Stimulated activated CD8-positive, alpha-beta memory T cell treated with anti-CD3 and anti-CD28 coated beads, Interleukin-15, amount 100 ng/mL, for 48 hours (primary cell): Measurements from ENCODE around the gene DHX57.

Source experiments
- DNase-seq, 2 donors: peaks; one replicate each; pipeline ENCODE4 v3.0.0-alpha.2; 2020; ENCODE audit warnings: low read depth in 2 of 2

Gene DHX57

DNA sequence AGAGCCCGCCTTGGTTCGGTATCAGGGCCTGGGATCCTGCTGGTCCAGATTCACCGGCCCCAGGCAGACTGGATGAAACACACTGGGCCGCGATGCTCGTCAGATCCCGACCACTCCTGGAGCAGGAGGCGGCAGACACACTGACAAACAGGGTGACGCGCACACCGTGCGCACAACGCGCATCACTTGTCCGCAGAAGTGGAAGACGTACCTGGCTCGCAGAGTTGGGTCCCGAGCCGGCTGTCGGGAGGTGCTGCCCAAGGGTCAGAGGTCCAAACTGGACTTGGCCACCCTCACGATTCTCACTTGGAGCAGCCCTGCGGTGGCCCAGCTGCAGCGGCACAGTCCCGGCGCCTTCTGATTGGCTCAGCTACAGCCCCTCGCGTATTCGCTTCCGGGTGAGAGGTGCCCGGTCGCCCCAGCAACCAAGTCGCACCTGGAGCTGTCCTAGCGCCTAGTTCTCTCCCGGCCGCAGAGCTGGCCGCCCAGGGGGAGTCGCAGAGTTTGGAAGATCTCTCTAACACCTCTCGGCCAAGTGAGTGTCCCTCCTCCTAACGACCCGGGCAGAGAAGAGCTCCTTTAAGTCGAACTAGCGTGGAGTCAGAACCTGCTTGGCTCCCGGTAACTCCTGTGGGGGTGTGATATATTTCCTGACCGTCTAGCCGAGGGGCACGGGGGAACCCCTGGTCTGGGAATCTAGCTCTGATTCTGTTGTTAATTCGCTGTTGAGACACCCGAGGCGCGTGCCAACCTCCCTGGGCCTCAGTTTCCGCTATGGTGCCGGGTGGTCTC lies at the start of gene DHX57, which contains the start of gene MORN2:
DHX57 (minus strand) TSS at position 359 of the 792 bp plus-strand sequence. CDS start 7,529 bp downstream, outside the sequence.
MORN2 (plus strand) TSS at position 401 of the 792 bp plus-strand sequence.
- peak; percentile 73 to 74 for DNase-seq

DNA sequence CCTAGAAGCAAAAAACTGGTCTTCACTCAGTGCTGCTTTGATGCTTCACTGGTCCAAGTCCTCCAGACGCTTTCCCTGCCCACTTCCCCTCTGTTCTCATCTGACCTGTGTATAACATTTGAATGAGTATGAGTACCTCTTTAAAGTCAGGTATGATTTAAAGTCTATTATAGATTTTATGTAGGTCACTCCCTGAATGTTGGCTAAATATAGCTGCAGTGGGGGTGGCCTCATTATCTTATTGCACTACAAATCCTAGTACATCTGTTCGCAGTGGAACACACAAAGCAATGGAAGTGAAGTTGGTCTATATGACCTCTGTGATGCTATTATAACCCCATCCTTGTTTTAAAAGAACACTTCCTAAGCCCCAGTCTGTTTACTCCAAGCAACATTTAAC lies 47.2 kb upstream of the DHX57 start:
- DNase-seq = no peak

GRCh38 chr2:38922389-38922788 lies 46.7 kb upstream of the DHX57 start:
- no peak for DNase-seq

DNA sequence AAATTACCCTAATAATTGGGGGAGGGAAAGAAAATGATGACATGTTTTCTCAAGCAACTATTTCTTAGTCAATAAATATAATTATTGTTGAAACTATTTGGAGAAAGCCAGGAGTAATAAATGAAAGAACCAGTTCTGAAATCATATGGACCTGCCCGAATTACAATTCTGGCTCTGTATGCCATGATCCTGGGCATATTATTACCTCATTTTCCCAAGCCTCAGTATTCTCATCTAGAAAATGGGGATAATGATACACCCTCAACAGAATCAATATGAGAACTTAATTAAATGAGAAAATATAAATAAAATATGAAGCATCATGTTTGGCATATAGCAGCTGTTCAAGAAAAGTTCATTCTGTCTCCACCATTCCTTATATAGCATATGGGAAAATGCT lies 36.9 kb upstream of the DHX57 start:
- no peak for DNase-seq

- DNase-seq = no peak
These were observed 35.5 kb upstream of the DHX57 start for GRCh38 chr2:38911191-38911590.

DNA sequence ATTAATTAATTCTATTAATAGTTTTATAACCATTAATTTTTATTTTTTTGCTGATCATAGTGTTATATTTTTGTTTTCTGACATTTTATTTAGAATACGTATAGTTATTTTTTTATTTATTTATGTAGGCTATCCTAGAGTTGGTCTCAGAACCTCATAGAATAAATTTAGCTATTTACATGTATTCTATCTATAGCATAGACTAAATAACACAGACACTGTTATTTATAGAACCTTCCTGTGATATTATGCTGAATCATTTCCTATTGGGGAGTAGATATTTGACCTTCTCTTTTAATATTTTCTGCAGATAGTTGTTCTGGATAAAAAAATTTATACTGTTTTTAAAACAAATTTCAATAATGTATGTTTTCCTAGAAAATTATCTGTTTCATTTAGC lies 34.1 kb upstream of the DHX57 start:
- no peak for DNase-seq

- no peak for DNase-seq
These were observed 32.2 kb upstream of the DHX57 start for GRCh38 chr2:38907743-38908562.

DNA sequence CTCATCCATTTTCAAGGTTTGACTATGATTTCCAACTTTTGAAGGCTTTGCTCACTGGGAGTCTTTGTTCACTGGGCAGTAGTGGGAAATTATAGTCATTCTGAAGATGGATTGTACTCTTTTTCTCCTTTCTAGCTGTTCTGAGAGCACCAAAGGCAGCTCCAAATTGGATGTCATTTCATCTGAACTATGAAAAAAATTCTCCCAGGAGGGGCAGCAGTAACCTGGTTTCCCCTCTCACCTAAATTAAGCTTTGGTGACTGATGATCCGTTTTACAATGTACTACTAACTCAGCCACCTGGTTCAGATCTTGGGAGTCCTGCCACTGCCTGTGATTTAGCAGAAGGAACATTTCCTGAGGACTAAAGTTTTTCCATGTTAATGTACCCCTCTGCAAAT lies 31.5 kb upstream of the DHX57 start:
- no peak for DNase-seq

DNA sequence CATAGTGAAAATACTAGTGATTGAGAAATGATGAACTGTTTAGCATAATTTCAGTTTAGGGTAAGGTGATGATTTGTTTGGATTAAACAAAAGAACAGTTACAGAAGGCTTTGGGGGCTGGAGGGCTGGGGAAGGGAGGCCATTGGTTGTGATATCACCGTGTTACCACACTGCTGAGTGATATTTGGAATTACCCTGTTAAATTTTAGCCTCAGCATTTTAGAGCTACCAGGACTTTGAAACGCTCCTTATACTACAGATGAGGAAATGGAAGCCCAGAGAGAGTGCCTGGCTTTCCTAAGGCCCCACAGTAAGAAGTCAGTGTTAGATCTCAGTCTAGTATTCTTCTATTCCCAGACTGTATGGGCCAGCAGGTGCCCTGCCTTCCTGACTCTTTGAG lies 29.5 kb upstream of the DHX57 start:
- no peak for DNase-seq

DNA sequence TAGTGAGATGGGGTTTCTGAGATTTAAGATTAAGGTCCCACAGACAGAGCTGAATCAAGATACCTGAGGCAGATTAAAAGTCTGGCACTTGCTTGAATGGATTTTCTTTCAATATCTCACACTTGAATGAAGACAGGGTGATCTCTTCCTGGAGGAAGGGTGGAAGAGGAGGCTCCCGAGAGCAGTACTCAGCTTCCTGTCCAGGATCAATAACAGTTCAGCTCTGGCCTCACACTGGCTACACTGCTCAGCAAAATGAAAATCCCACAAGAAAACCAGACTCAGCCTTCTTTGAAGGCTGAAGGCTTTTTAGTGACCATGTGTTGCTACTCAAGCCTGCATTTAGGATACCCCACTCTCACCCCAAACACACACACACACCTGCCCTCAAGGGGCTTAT lies 25.0 kb upstream of the DHX57 start:
- DNase-seq = no peak

GRCh38 chr2:38898256-38898655 lies 22.5 kb upstream of the DHX57 start:
- DNase-seq = no peak

- DNase-seq = no peak
These were observed 17.1 kb upstream of the DHX57 start for GRCh38 chr2:38892819-38893218.

- no peak for DNase-seq
These were observed 13.8 kb upstream of the DHX57 start, which contains the start of gene ARHGEF33 for GRCh38 chr2:38889575-38889974. Gene ARHGEF33 (plus strand): TSS chr2:38889875. CDS start chr2:38919448, 29,573 bp downstream.

DNA sequence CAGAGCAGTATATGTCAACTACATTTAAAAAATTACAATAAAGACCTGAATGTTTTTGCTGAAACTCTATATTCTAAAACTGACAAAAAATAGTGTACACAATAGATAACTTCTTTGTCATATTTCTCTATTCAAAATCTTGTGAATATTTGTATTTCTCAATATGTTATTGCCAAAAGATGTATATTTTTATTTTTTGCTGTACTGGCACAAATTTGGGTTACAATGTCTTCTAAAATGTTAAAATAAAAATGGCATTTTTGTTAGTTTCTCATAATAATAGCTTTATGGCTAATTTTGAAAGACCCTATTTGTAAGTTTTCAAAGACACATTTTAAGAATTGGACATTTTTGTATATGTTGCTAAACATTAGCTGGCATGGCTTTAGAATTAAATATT lies 13.3 kb upstream of the DHX57 start:
- no peak for DNase-seq

- no peak for DNase-seq
These were observed 12.3 kb upstream of the DHX57 start for GRCh38 chr2:38887902-38888554.

- no peak for DNase-seq
These were observed 11.6 kb upstream of the DHX57 start for GRCh38 chr2:38887347-38887746.

- no peak for DNase-seq
These were observed 10.3 kb upstream of the DHX57 start for GRCh38 chr2:38886063-38886462.

DNA sequence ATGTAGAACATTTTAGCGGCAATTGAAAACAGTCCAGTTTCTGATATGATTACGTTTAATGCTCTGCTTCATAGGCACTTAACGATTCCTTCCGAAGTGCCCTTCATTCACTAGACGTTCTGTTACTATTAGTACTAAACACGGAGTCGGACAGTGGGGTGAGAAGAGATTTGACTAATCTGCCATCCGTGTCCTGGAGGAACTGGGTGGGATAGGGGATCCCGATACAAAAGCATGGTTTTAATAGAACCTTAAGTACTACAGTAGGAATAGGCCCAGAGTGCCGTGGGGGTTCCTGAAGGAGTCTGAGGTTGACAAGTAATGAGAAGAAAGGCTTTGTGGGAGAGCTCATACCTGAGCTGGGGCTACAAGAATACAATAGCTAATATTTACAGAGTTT lies 673 bp upstream of the DHX57 start:
- no peak for DNase-seq

GRCh38 chr2:38875227-38875575 lies 533 bp downstream of the DHX57 start:
- no peak for DNase-seq

DNA sequence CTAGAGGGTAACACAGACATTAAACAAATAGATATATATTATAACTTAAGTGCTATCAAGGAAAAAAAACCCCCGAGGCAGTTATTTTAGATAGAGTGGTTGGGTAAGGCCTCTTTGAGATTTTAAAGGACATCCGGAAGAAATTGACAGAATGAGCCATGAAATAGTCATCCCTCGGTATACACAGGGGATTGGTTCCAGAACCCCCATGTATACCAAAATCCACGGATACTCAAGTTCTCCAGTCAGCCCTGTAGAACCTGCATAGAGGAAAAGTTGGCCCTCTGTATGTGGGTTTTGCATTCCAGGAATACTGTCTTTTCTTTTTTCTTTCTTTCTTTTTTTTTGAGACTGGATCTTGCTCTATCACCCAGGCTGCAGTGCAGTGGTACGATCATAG lies 2.0 kb downstream of the DHX57 start:
- DNase-seq = no peak

- no peak for DNase-seq
These were observed 4.3 kb downstream of the DHX57 start for GRCh38 chr2:38871432-38871831.

DNA sequence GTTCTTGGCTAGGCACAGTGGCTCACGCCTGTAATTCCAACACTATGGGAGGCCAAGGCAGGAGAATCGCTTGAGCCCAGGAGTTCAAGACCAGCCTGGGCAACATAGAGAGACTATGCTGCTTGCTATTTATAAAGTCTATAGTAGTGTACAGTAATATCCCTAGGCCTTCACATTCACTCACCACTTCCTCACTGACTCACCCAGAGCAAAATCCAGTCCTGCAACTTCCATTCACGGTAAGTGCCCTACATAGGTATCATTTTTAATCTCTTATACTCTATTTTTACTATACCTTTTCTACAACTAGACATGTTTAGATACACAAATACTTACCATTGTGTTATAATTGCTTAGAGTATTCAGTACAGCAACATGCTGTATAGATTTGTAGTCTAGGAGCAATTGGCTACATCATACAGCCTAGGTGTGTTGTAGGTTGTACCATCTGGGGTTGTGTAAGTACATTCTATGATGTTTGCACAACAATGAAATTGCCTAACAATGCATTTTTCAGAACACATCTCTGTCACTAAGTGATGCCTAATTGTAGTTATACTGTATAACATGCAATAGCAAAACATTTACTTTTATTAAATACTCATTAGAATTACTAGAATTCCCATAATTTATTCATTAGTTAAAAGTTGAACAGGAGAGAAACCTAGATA lies 8.8 kb downstream of the DHX57 start:
- DNase-seq = no peak
